Prostate gland (tissue), 2 donors: ENCODE measurements around the gene KCNC1. TPM values are rescaled to one million over a fixed set of nuclear protein-coding genes. Genes with fewer than 3 reads are reported as not detected.

Source experiments
- DNase-seq: peaks from one replicate; pipeline ENCODE4 v3.0.0-alpha.2; 2019; ENCODE audit warnings: low spot score
- H3K27ac ChIP-seq, 2 donors: fragments of 200-600 bp; sonication (generic); 2 replicates each; pipeline ENCODE4 v1.5.1; 2017 to 2019
- H3K27me3 ChIP-seq: fragments of 200-600 bp; sonication (generic); replicated peaks from 2 replicates; pipeline ENCODE4 v1.5.1; 2019; ENCODE audit not compliant: insufficient read depth
- H3K36me3 ChIP-seq, 2 donors: fragments of 200-600 bp; sonication (generic); 1 replicate in 1 of 2; 2 replicates in 1 of 2; pipeline versions ENCODE4 v1.5.1 to v1.8.1; 2017 to 2019
- H3K4me1 ChIP-seq: fragments of 200-600 bp; sonication (generic); replicated peaks from 2 replicates; pipeline ENCODE4 v1.5.1; 2019
- H3K4me3 ChIP-seq, 2 donors: fragments of 200-600 bp; sonication (generic); 2 replicates each; pipeline ENCODE4 v1.5.1; 2017 to 2019
- H3K9me3 ChIP-seq: fragments of 200-600 bp; sonication (generic); 2 replicates; pipeline ENCODE4 v1.5.1; 2017
- CTCF ChIP-seq, 4 experiments: fragments of 200-600 bp in 2 of 4; fragments of 450-650 bp in 2 of 4; sonication (generic) in 2 of 4; IDR thresholded peaks; 1 replicate in 3 of 4; 2 replicates in 1 of 4; pipeline ENCODE4 v1.5.1; 2016 to 2019; ENCODE audit warnings: antibody characterized with exemption in 4 of 4, mild to moderate bottlenecking in 2 of 4, moderate library complexity in 2 of 4
- POLR2A ChIP-seq: fragments of 450-650 bp; IDR thresholded peaks from one replicate; pipeline ENCODE4 v1.6.1; 2016; ENCODE audit warnings: antibody characterized with exemption, mild to moderate bottlenecking
- POLR2AphosphoS5 ChIP-seq: sonication (generic); formaldehyde crosslinking; IDR thresholded peaks from one replicate; pipeline ENCODE4 v1.6.1; 2017; ENCODE audit warnings: antibody characterized with exemption
- WGBS: methylation state at CpG from one replicate; pipeline ENCODE4 v1.1.5; 2018; 5-methylcytosine and 5-hydroxymethylcytosine counted together
- intact Hi-C: fragments of 100-400 bp; cut with DNase I; formaldehyde crosslinking; loops from one replicate; pipeline ENCODE4 v1.14.2; 2022
- total RNA-seq, 2 donors: library from RNA; depleted of rRNA; stranded (reverse); fragments of >200 nt; gene quantifications; one replicate each; pipeline ENCODE4 v1.1.0, GENCODE V29; 2016

Gene KCNC1
- total RNA-seq, 2 donors from 2014 or later: 3.0 TPM; not detected in 1

- Histone ChIP-seq H3K27me3 (peaks cover 38% of the 10 kb centered on the region), H3K9me3 (no peaks in the 10 kb centered on the region), H3K4me1 (peaks cover 3% of the 10 kb centered on the region), H3K27ac (no peak overlapping the region), H3K36me3 (no peaks in the 10 kb centered on the region), H3K4me3 (no peak overlapping the region)
- intact Hi-C loops: loop anchor here (10.0 kb wide), 1 partner anchor 127 kb away; no protein-coding TSS in a partner anchor
- no peak for DNase-seq
- WGBS: 8% methylated on average over 41 of the region's 56 CpGs
- TF ChIP-seq POLR2AphosphoS5 (no peak), CTCF (IDR thresholded peaks at IDR 0.05) (no peak), POLR2A (no peak)
These were observed 13.2 kb upstream of the KCNC1 start for GRCh38 chr11:17721242-17721999.

- no peak overlapping the region for H3K27ac ChIP-seq
- TF ChIP-seq POLR2AphosphoS5: no peak
- TF ChIP-seq CTCF (IDR thresholded peaks at IDR 0.05): no peak
- no peak for TF ChIP-seq POLR2A
- DNase-seq: no peak
- peaks cover 38% of the 10 kb centered on the region for H3K27me3 ChIP-seq
- WGBS: 12% methylated on average over 25 of the region's 25 CpGs
- intact Hi-C loops: loop anchor here (10.0 kb wide), 1 partner anchor 127 kb away; no protein-coding TSS in a partner anchor
- H3K9me3 ChIP-seq: no peaks in the 10 kb centered on the region
- no peak overlapping the region for H3K4me3 ChIP-seq
- H3K36me3 ChIP-seq: no peaks in the 10 kb centered on the region
- H3K4me1 ChIP-seq: peaks cover 3% of the 10 kb centered on the region
These were observed 12.5 kb upstream of the KCNC1 start for GRCh38 chr11:17722000-17722643.

- Histone ChIP-seq H3K4me1 (peaks cover under 1% of the 10 kb centered on the region), H3K4me3 (no peak overlapping the region), H3K36me3 (no peaks in the 10 kb centered on the region), H3K27ac (no peak overlapping the region), H3K27me3 (peaks cover 29% of the 10 kb centered on the region), H3K9me3 (no peaks in the 10 kb centered on the region)
- DNase-seq: no peak
- intact Hi-C loops: loop anchor here (10.0 kb wide), 1 partner anchor 129 kb away; no protein-coding TSS in a partner anchor
- WGBS: 74% methylated on average over 10 of the region's 10 CpGs
- no peak for TF ChIP-seq POLR2A
- no peak for TF ChIP-seq POLR2AphosphoS5
- TF ChIP-seq CTCF (IDR thresholded peaks at IDR 0.05): no peak
These were observed 10.3 kb upstream of the KCNC1 start for GRCh38 chr11:17724020-17724908.

GRCh38 chr11:17725174-17725573 lies 9.4 kb upstream of the KCNC1 start:
- no peaks in the 10 kb centered on the region for H3K9me3 ChIP-seq
- intact Hi-C loops: loop anchor here (10.0 kb wide), 1 partner anchor 130 kb away; no protein-coding TSS in a partner anchor
- H3K4me3 ChIP-seq: no peak overlapping the region
- TF ChIP-seq POLR2A: no peak
- TF ChIP-seq POLR2AphosphoS5: no peak
- no peak for TF ChIP-seq CTCF (IDR thresholded peaks at IDR 0.05)
- peaks cover 19% of the 10 kb centered on the region for H3K27me3 ChIP-seq
- no peaks in the 10 kb centered on the region for H3K36me3 ChIP-seq
- 74% methylated on average over 2 of the region's 2 CpGs for WGBS
- DNase-seq: no peak
- H3K27ac ChIP-seq: no peak overlapping the region
- H3K4me1 ChIP-seq: no peaks in the 10 kb centered on the region
